ENCODE measurements around the gene PCDHGA9.

Gene PCDHGA9

DNA sequence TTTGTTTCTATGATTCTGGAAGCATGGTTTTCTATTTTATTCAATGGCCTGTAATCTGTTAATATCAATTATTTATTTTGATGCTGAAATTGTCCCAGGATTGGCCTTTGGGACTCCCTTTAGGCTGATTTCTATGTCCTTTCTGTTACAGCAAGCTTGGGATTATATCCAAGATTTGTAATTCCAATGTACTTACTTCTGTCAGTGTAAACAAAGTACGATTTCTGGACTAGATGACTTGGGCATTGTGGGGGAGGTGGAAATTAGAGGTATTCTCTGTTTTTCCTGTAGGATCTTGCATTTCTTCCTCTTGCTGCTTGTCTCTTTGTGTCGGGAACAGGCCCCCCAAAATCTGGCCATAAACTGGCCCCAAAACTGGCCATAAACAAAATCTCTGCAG is 31.4 kb downstream of the PCDHGA9 start:
- H3K4me3 ChIP-seq (ENCODE audit: low read depth, low read length) = no peak overlapping the region
- TF ChIP-seq, protein P1, sequence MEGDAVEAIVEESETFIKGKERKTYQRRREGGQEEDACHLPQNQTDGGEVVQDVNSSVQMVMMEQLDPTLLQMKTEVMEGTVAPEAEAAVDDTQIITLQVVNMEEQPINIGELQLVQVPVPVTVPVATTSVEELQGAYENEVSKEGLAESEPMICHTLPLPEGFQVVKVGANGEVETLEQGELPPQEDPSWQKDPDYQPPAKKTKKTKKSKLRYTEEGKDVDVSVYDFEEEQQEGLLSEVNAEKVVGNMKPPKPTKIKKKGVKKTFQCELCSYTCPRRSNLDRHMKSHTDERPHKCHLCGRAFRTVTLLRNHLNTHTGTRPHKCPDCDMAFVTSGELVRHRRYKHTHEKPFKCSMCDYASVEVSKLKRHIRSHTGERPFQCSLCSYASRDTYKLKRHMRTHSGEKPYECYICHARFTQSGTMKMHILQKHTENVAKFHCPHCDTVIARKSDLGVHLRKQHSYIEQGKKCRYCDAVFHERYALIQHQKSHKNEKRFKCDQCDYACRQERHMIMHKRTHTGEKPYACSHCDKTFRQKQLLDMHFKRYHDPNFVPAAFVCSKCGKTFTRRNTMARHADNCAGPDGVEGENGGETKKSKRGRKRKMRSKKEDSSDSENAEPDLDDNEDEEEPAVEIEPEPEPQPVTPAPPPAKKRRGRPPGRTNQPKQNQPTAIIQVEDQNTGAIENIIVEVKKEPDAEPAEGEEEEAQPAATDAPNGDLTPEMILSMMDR (IDR thresholded peaks at IDR 0.05; ENCODE audit: insufficient read depth, low read depth, low read length, missing control alignments) = no peak
- no peak for DNase-seq (ENCODE audit: low read depth)

GRCh38 chr5:141437221-141437620 is 34.6 kb downstream of the PCDHGA9 start:
- H3K4me3 ChIP-seq (ENCODE audit: low read depth, low read length) = no peak overlapping the region
- TF ChIP-seq, protein P1 (IDR thresholded peaks at IDR 0.05; ENCODE audit: insufficient read depth, low read depth, low read length, missing control alignments) = no peak
- no peak for DNase-seq (ENCODE audit: low read depth)

DNA sequence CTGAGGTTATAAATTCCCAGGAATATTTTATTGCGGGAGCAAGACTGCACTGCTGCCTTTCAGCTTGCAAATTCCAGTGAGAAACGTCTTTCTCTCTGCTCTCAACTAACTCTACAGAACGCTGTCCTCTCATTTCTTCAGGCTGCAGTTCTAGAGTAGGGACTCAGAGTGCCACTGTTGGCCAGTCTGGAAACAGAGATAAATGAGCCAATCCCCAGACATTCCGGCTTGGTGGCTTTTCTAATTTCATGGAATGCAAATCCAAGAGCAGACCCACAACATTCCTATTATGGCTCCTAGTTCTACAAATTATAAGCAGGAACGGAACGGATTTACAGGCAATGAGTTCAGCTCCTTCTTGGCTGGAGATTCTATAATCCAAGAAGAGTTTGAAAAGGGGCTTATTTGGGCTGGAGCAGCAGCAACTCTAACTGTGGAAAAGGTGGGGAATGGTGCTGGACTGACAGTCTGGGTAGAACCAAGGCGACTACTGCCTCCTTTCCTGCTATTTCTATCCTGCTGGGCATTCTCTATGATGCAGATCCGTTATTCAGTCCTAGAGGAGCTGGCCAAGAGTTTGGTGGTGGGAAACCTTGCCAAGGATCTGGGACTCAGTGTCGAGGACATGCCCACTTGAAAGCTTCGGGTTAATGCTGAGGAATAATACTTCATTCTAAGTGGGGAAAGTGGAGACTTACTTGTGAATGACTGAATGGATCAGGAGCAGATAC is 37.0 kb downstream of the PCDHGA9 start:
- TF ChIP-seq, protein P1 (IDR thresholded peaks at IDR 0.05; ENCODE audit: insufficient read depth, low read depth, low read length, missing control alignments) = no peak
- DNase-seq (ENCODE audit: low read depth) = no peak
- no peak overlapping the region for H3K4me3 ChIP-seq (ENCODE audit: low read depth, low read length)

DNA sequence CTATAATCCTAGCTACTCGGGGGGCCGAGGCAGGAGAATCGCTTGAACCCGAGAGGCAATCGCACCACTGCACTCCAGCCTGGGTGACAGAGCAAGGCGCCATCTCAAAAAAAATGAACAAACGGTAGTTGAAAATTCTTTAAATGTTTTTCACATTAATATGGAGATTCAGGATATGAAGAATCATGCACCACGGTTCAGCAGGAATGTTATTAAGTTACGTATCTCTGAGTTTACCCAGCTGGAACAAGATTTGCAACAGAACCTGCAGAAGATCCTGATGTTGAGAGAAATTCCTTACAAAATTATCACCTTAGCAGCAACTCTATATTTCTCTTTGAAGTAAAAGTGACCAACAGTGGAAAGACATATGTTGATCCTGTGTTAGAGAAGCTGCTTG is 37.8 kb downstream of the PCDHGA9 start:
- DNase-seq (ENCODE audit: low read depth) = no peak
- TF ChIP-seq, protein P1 (IDR thresholded peaks at IDR 0.05; ENCODE audit: insufficient read depth, low read depth, low read length, missing control alignments) = no peak
- H3K4me3 ChIP-seq (ENCODE audit: low read depth, low read length) = no peak overlapping the region

GRCh38 chr5:141441571-141442170 is 39.1 kb downstream of the PCDHGA9 start:
- TF ChIP-seq, protein P1 (IDR thresholded peaks at IDR 0.05; ENCODE audit: insufficient read depth, low read depth, low read length, missing control alignments) = no peak
- no peak for DNase-seq (ENCODE audit: low read depth)
- no peak overlapping the region for H3K4me3 ChIP-seq (ENCODE audit: low read depth, low read length)

All from GM12865 (cell line).